ENCODE measurements around the gene CMTM2.

DNA sequence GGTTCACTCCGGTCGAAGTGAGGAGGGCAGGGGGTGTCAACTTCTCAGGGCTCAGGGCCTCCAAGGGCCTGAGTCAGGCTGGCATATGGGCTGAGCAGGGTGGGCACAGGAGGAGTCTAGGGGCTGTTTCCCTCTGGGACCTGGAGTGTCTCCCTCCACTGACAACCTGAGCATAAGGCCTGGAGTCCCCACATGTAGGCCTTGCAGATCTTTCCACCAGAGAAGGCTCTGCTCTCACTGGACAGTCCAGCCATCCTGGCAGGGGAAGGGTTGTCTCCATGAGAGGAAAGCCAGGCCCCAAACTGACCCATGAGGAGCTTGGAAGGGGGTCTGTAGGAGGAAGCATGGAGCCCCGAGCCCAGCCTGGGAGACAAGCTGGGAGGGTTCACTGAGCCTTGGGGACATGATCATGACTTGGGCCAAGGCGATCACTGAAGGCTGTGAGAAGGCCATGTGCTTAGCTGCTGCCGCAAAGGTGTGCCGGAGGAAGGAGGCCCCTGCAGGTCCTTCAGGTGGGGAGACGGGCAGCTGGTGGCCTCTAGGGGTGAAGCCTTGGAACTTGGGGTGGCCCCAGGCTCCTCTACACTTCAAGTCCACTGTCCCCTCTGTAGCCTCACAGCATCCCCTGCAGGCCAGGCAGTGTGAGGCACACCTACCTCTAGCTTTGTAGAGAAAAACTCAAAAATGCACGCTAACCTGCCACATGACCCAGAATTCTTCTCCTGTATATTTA lies 9.9 kb downstream of the CMTM2 start:
- TF ChIP-seq, protein P1, sequence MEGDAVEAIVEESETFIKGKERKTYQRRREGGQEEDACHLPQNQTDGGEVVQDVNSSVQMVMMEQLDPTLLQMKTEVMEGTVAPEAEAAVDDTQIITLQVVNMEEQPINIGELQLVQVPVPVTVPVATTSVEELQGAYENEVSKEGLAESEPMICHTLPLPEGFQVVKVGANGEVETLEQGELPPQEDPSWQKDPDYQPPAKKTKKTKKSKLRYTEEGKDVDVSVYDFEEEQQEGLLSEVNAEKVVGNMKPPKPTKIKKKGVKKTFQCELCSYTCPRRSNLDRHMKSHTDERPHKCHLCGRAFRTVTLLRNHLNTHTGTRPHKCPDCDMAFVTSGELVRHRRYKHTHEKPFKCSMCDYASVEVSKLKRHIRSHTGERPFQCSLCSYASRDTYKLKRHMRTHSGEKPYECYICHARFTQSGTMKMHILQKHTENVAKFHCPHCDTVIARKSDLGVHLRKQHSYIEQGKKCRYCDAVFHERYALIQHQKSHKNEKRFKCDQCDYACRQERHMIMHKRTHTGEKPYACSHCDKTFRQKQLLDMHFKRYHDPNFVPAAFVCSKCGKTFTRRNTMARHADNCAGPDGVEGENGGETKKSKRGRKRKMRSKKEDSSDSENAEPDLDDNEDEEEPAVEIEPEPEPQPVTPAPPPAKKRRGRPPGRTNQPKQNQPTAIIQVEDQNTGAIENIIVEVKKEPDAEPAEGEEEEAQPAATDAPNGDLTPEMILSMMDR (conservative IDR thresholded peaks at IDR 0.05 in 1 of 2, IDR thresholded peaks at IDR 0.05 in 1 of 2; ENCODE audit: extremely low read depth in 1 of 2, insufficient read depth in 1 of 2, low read depth in 1 of 2, low read length in 2 of 2): peak; percentile 72 to 75
- no peak for TF ChIP-seq EZH2 (IDR thresholded peaks at IDR 0.05; ENCODE audit: borderline replicate concordance, low read length)
